ENCODE measurements around the gene ITPR3. TPM values are rescaled to one million over a fixed set of nuclear protein-coding genes. Genes with fewer than 3 reads are reported as not detected.

Gene ITPR3
- total RNA-seq, 2 donors from 2014 or later: 29.6 to 33.3 TPM

GRCh38 chr6:33610067-33610466, 11.1 kb upstream of the ITPR3 start:
- DNase-seq: peak; percentile 55
- TF ChIP-seq, protein P1, sequence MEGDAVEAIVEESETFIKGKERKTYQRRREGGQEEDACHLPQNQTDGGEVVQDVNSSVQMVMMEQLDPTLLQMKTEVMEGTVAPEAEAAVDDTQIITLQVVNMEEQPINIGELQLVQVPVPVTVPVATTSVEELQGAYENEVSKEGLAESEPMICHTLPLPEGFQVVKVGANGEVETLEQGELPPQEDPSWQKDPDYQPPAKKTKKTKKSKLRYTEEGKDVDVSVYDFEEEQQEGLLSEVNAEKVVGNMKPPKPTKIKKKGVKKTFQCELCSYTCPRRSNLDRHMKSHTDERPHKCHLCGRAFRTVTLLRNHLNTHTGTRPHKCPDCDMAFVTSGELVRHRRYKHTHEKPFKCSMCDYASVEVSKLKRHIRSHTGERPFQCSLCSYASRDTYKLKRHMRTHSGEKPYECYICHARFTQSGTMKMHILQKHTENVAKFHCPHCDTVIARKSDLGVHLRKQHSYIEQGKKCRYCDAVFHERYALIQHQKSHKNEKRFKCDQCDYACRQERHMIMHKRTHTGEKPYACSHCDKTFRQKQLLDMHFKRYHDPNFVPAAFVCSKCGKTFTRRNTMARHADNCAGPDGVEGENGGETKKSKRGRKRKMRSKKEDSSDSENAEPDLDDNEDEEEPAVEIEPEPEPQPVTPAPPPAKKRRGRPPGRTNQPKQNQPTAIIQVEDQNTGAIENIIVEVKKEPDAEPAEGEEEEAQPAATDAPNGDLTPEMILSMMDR (conservative IDR thresholded peaks at IDR 0.05): no peak
- WGBS, 2 experiments (ENCODE audit: insufficient coverage in 1 of 2, insufficient read length in 1 of 2): 87 to 88% methylated on average over 4 of the region's 4 CpGs

GRCh38 chr6:33610779-33611732, 10.1 kb upstream of the ITPR3 start:
- Histone ChIP-seq H3K4me3 (ENCODE audit: low read length) (no peak overlapping the region), H3K36me3 (ENCODE audit: control insufficient read depth, insufficient read depth, low read length) (no peaks in the 10 kb centered on the region), H3K27ac (ENCODE audit: low read depth, low read length) (peak overlapping the region; percentile 73), H3K4me1 (ENCODE audit: control insufficient read depth, insufficient read depth, low read length) (peaks cover 8% of the 10 kb centered on the region), H3K9ac (ENCODE audit: extremely low read depth, low read length, poor library complexity, severe bottlenecking) (no peak overlapping the region), H3K27me3 (ENCODE audit: control insufficient read depth, insufficient read depth, low read length, poor library complexity, severe bottlenecking) (no peaks in the 10 kb centered on the region), H3K9me3 (ENCODE audit: control insufficient read depth, low read length) (no peaks in the 10 kb centered on the region)
- no peaks in the 10 kb centered on the region for H3K36me3 Mint-ChIP-seq (ENCODE audit: low read depth)
- TF ChIP-seq, protein P1 (conservative IDR thresholded peaks at IDR 0.05): no peak
- H3K9me3 Mint-ChIP-seq: no peaks in the 10 kb centered on the region
- H3K27ac Mint-ChIP-seq: no peak overlapping the region
- peak; percentile 62 for DNase-seq
- peaks cover 6% of the 10 kb centered on the region for H3K4me1 Mint-ChIP-seq
- peaks cover 14% of the 10 kb centered on the region for H3K27me3 Mint-ChIP-seq (ENCODE audit: insufficient read depth)
- 48 to 77% methylated on average over 8 to 22 of the region's 22 CpGs for WGBS, 2 experiments (ENCODE audit: insufficient coverage in 1 of 2, insufficient read length in 1 of 2)
- no peak overlapping the region for H3K4me3 Mint-ChIP-seq

More at GRCh38 chr6:33610067-33610466, 11.1 kb upstream of the ITPR3 start:
- Mint-ChIP-seq H3K36me3 (ENCODE audit: low read depth) (no peaks in the 10 kb centered on the region), H3K4me3 (no peak overlapping the region), H3K9me3 (peaks cover 4% of the 10 kb centered on the region), H3K27me3 (ENCODE audit: insufficient read depth) (peaks cover 18% of the 10 kb centered on the region), H3K27ac (peak overlapping the region; percentile 26), H3K4me1 (peaks cover 6% of the 10 kb centered on the region)
- Histone ChIP-seq H3K27ac (ENCODE audit: low read depth, low read length) (peak overlapping the region; percentile 73), H3K9ac (ENCODE audit: extremely low read depth, low read length, poor library complexity, severe bottlenecking) (no peak overlapping the region), H3K27me3 (ENCODE audit: control insufficient read depth, insufficient read depth, low read length, poor library complexity, severe bottlenecking) (no peaks in the 10 kb centered on the region), H3K9me3 (ENCODE audit: control insufficient read depth, low read length) (no peaks in the 10 kb centered on the region), H3K36me3 (ENCODE audit: control insufficient read depth, insufficient read depth, low read length) (no peaks in the 10 kb centered on the region), H3K4me1 (ENCODE audit: control insufficient read depth, insufficient read depth, low read length) (peaks cover 8% of the 10 kb centered on the region), H3K4me3 (ENCODE audit: low read length) (no peak overlapping the region)

GRCh38 chr6:33613146-33613794, 7.9 kb upstream of the ITPR3 start:
- TF ChIP-seq, protein P1 (conservative IDR thresholded peaks at IDR 0.05): no peak
- H3K4me1 ChIP-seq (ENCODE audit: control insufficient read depth, insufficient read depth, low read length): peaks cover 8% of the 10 kb centered on the region
- Mint-ChIP-seq H3K4me1 (peaks cover 6% of the 10 kb centered on the region), H3K4me3 (no peak overlapping the region), H3K27ac (no peak overlapping the region), H3K27me3 (ENCODE audit: insufficient read depth) (peaks cover 16% of the 10 kb centered on the region), H3K36me3 (ENCODE audit: low read depth) (no peaks in the 10 kb centered on the region), H3K9me3 (no peaks in the 10 kb centered on the region)
- H3K27ac ChIP-seq (ENCODE audit: low read depth, low read length): no peak overlapping the region
- H3K4me3 ChIP-seq (ENCODE audit: low read length): no peak overlapping the region
- no peaks in the 10 kb centered on the region for H3K27me3 ChIP-seq (ENCODE audit: control insufficient read depth, insufficient read depth, low read length, poor library complexity, severe bottlenecking)
- H3K9ac ChIP-seq (ENCODE audit: extremely low read depth, low read length, poor library complexity, severe bottlenecking): no peak overlapping the region
- 87 to 100% methylated on average over 2 to 8 of the region's 8 CpGs for WGBS, 2 experiments (ENCODE audit: insufficient coverage in 1 of 2, insufficient read length in 1 of 2)
- no peak for DNase-seq
- no peaks in the 10 kb centered on the region for H3K9me3 ChIP-seq (ENCODE audit: control insufficient read depth, low read length)
- no peaks in the 10 kb centered on the region for H3K36me3 ChIP-seq (ENCODE audit: control insufficient read depth, insufficient read depth, low read length)

Measured in endodermal cell (in vitro differentiated cells).